GM12891 (cell line): ENCODE measurements around the gene SNTG2.
"Not testable (repeated sequence)": the region's sequence is repeated elsewhere in the genome, so short reads cannot be mapped to it uniquely, and the experiment has no call there.

Experiments
- POLR2A ChIP-seq: IDR thresholded peaks from 2 replicates; pipeline ENCODE4 v1.6.1; 2011; ENCODE audit warnings: low read depth, low read length, control low read depth
- SPI1 ChIP-seq: IDR thresholded peaks from 2 replicates; pipeline ENCODE4 v1.6.1; 2011; ENCODE audit warnings: low read depth, low read length, control low read depth

DNA sequence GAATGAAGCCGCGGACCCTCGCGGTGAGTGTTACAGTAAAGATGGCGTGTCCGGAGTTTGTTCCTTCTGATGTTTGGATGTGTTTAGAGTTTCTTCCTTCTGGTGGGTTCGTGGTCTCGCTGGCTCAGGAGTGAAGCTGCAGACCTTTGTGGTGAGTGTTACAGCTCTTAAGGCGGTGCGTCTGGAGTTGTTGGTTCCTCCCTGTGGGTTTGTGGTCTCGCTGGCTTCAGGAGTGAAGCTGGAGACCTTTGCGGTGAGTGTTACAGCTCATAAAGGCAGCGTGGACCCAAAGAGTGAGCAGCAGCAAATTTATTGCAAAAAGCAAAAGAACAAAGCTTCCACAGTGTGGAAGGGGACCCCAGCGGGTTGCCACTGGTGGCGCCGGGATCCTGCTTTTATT, 183.2 kb downstream of the SNTG2 start:
- not testable (repeated sequence) for TF ChIP-seq POLR2A, SPI1
